GM21529 (cell line): ENCODE data around the gene CACNA1B.
"Not testable (repeated sequence)": the region's sequence is repeated elsewhere in the genome, so short reads cannot be mapped to it uniquely, and the experiment has no call there.

Source experiments
- ATAC-seq: cut with Tn5 transposase; IDR thresholded peaks from one replicate; pipeline ENCODE4 v1.9.1; 2021; ENCODE audit not compliant: unreplicated experiment

CACNA1B gene

GRCh38 chr9:137865581-137866145, 11.9 kb upstream of the CACNA1B start:
- no peak for ATAC-seq

- no peak for ATAC-seq
Observed at GRCh38 chr9:137866226-137867141, 11.1 kb upstream of the CACNA1B start.

- ATAC-seq: no peak
Observed at GRCh38 chr9:137870432-137870831, 7.2 kb upstream of the CACNA1B start.

- ATAC-seq: no peak
Observed at GRCh38 chr9:137872296-137872695, 5.3 kb upstream of the CACNA1B start.

DNA sequence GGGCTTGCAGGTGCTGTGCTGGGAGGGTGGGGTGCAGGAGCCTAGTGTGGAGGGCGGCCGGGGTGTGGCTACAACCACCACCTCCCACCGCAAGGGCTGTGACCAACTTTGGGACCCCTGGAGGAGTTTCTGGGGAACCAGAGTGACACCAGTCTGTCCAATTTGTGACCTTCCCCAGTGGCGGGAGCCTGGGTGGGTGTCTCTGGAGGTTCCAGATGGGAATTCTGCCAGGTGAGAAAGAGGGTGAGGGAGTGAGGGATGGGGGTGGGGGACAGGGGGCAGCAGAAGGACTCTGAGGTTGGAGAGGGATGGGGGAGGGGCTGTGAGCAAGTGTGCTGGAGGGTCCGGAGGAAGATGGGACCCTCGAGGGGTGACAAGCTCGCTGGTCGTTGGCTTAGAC, 4.2 kb upstream of the CACNA1B start:
- ATAC-seq: no peak

GRCh38 chr9:137873858-137874362, 3.7 kb upstream of the CACNA1B start:
- no peak for ATAC-seq

DNA sequence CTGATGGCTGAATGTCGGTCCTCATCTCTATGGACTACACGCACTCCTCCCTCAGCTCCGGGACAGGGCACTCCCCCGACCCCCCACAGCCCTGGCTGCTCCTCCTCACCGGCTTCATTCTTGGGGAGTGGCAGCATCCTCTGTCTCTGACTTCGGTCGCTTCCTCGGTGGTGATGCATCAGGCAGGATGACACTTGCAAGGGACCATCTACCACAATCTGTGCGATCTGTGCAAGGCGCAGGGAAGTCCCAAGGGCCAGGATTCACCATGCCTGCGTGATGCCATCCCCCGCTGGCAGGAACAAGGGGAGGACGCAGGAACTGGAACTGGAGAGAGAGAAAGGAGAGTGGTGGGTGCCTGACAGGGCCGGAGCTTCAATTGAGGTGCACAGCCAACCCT, 2.2 kb upstream of the CACNA1B start:
- ATAC-seq: no peak

DNA sequence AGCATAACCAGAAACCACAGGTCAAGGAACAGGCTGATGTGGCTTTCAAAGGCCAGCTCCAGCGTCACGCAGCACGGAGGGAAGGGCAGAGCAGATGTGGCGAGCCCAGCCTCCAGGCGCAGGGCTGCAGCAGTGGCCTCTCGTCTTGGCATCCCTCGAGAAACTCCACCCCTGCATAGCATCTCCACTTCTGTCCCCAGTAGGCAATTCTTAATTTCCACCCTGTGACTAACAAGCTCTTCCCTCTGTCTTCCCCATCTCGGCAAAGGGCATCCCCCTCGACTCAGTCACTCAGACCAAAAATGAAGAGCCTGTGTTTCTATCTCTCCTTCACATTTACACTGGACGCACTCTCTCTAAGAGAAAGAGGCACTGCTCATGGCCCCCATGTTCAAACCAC, 1.7 kb upstream of the CACNA1B start:
- ATAC-seq: no peak

- no peak for ATAC-seq
Observed at GRCh38 chr9:137876269-137876668, 1.3 kb upstream of the CACNA1B start.

- ATAC-seq: no peak
Observed at GRCh38 chr9:137876781-137877386, 698 bp upstream of the CACNA1B start.

DNA sequence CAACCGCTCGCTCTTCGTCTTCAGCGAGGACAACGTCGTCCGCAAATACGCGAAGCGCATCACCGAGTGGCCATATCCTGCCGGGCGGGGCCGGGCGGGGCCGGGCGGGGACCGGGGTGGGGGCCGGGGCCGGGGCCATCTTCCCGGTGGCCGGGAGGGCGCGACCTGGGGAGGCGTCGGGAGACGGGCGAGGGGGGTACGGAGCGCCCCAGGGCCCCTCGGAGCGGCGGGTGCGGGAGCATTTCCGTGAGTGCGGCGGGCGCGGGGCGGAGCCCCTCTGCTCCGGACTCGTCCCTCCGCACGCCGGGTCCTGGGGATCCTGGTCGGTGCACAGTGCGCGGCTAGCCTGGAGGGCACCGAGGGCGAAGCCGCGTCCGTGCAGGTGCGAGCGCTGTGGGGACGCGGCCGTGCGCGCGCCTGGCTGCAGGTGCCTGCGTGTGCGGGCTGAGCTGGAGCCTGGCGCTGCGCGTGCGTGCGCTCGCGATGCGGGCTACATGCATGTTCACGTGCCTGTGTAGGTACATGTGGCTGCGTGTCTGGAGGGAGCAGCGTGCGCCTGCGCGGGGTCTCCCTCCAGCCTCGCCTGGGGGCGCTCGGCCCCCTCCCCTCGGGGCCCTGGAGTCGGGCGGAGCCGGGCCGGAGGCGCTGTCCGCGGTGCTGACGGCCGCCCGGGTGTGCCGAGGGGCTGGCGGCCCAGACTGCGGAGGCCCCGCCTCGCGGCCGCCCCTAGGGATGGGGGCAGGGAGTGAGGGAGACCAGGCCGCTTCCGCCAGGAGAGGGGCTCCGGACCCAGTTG, 762 bp downstream of the CACNA1B start:
- ATAC-seq: no peak

DNA sequence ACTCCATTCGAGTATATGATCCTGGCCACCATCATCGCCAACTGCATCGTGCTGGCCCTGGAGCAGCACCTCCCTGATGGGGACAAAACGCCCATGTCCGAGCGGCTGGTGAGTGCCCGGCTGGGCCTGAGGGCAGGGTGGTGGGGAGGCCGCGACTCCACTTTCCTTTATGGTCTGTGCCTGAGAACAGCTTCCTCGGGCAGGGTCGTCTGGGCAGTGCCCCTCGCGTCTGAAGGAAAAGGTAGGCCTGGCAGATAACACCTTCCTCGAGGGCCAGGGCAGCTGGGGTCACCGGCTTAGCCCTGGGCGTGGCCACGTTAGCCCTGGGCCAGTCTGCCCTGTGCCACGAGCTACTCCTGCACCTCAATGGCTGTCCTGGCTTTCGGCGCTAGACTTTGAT, 1.5 kb downstream of the CACNA1B start:
- no peak for ATAC-seq

DNA sequence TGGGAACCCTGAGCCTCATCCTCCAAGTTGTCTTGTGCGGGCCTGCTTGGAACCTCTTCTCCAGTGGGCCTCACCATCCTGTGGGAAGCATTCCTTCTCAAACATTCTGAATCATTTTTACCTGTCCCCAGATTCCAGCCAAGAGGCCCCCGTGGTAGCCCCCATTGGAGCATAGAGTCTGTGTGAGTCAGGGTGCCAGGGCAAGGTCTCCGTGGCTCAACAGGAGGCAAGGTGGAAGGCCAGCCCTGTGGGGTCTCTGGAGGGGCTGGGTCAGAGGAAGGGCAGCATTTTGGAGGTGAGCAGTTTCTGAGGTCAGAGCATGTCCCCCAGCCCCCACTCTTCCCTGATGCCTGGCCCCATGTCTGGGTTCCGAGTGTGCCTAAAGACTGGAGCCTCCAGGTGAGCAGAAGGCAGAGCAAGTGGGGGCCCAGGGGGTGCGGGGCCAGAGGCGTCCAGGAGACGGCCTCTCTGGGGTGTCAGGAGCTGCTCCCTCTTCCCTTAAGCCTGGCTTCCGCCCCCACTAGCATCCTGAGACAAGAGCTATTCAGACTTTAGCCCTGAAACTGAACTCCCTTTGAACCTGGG, 2.1 kb downstream of the CACNA1B start:
- ATAC-seq: no peak

DNA sequence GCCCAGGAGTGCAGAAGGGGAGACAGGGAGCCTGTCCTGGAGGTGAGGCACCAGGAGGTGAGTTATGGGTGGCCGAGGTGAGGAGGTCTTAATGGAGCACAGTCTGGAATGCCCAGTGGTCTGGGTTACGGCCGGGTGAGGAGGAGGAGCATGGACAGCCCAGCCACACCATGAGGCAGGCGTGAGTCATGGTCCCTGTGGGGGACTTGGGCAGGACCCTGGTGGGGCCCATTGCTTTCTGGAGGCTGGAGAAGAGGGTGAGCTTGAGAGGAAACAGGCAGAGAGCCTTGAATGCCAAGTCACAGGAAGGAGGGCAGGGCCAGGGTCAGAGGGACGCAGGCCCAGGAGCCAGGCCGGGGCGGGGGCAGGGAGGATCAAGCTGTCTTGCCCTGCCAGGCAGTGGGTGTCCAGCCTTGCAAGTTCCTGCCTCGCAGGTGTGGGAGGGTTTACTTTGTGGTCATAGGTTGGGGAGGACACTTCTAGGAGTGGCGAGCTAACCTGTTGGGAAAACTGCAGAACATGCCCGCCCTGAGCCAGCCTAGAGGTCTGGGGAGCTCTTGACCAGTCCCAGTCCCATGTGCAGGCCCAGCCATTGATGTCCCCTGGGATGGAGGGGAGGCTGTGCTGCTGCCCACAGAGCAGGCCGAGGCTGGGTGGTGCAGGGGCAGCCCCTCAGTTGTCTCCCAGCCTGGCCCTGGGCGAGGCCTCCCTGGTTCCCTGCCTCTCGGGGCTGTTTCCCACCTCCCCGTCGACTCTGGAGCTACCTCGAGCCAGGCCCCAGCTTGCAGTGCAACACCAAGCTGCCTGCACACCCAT, 2.8 kb downstream of the CACNA1B start:
- ATAC-seq: no peak

GRCh38 chr9:137880976-137881530, 3.5 kb downstream of the CACNA1B start:
- no peak for ATAC-seq

- no peak for ATAC-seq
Observed at GRCh38 chr9:137881591-137882505, 4.3 kb downstream of the CACNA1B start.

GRCh38 chr9:137882506-137882821, 4.9 kb downstream of the CACNA1B start:
- ATAC-seq: no peak

DNA sequence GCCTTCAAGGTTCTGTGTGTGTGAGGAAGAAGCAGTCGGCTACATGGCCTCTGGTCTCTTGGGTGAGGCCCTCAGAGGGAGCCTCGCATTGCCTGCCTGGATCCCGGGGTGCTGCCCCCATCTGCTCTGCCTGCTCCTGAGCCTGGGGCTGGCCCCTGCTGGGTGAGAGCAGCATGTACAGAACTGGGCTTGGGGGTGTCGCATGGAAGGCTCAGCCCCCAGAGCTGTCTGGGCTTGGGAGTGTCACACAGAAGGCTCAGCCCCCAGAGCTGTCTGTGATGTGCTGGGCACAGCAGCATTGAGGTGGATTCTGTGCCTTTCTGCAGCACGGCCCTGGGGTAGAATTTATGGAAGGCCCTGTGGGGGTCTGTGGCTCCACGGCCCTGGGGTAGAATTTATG, 6.4 kb downstream of the CACNA1B start:
- not testable (repeated sequence) for ATAC-seq

GRCh38 chr9:137884547-137884946, 7.0 kb downstream of the CACNA1B start:
- ATAC-seq: not testable (repeated sequence)
